NT2/D1 (cell line): ENCODE measurements around the gene LGALS3.
A peak's percentile ranks its signal among the peaks of the same experiment; 100 is the strongest.

ENCODE experiments used
- SUZ12 ChIP-seq: IDR thresholded peaks from 2 replicates; pipeline ENCODE4 v1.6.1; 2011; ENCODE audit not compliant: insufficient read length, insufficient read depth; ENCODE audit errors: extremely low read depth
- ZNF274 ChIP-seq: IDR thresholded peaks from 2 replicates; pipeline ENCODE4 v1.6.1; 2011; ENCODE audit warnings: mild to moderate bottlenecking, low read depth, low read length

DNA sequence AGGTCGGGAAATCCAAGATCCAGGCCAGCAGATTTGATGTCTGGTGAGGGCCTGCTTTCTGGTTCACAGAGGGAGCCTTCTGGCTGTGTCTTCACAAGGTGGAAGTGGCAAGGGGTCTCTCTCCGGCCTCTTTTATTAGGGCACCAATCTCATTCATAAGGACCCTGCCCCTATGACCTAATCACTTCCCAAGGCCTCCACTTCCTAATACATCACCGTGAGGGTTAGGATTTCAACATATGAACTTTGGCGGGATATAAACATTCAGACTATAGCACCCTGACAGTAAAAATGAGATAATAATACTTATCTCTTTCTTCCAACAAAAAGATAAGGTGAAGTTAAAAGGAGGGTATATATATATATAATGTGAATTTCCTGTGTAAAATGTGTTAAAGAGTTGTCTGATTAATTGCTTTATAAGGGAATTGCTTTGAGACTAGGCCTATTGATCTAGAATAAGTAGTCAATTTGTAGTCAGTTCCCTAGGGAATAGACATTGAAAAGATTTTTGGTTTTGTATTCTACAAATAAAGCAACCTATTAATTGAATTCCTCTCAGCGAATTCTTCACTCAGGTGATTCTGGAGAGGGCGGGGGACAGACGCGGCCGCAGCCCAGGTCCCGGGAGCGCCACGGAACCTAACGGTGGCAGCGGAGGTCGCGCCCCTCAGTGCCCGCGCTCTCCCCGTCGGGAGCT lies 516 bp upstream of the LGALS3 start:
- TF ChIP-seq ZNF274 (no peak), SUZ12 (peak; percentile 30)
